HepG2 (cell line): ENCODE measurements around the gene MRPL58. TPM values are rescaled to one million over a fixed set of nuclear protein-coding genes. Genes with fewer than 3 reads are reported as not detected.

ENCODE experiments used
- ATAC-seq: fragments of 200-7000 bp; cut with Tn5 transposase; 3 replicates; pipeline ENCODE4 v1.9.1; 2020; ENCODE audit warnings: mild to moderate bottlenecking, moderate library complexity
- BruUV-seq: library from RNA; stranded (reverse); fragments of 400-500 nt; replicated peaks from 2 replicates; lab custom pipeline; 2021; lab: Mats Ljungman, UMichigan
- CTCF ChIA-PET: fragments of 300-600 bp; formaldehyde crosslinking; extraction: SDS; loops from one replicate; lab custom pipeline; 2021; ENCODE audit warnings: low total read pairs, inconsistent platforms, low intra/inter-chr PET ratio; lab: Yijun Ruan, JAX
- POLR2A ChIA-PET: fragments of 350-600 bp; sonication (Branson Sonifier 250); formaldehyde crosslinking; loops from one replicate; lab custom pipeline; 2020; ENCODE audit warnings: antibody characterized with exemption, inconsistent platforms; lab: Yijun Ruan, JAX
- DNase-seq: peaks from one replicate; pipeline ENCODE4 v3.0.0-alpha.2; 2015; ENCODE audit warnings: low spot score
- FAIRE-seq: peaks from 3 replicates; lab custom pipeline; 2011; peaks lifted over from hg19 to GRCh38; lab: Jason Lieb, UNC
- H2AFZ ChIP-seq: one replicate; pipeline ENCODE4 v1.6.1; 2011; ENCODE audit warnings: low read length, inconsistent platforms
- H3K27ac ChIP-seq: fragments of 300-600 bp; 3 replicates; pipeline ENCODE4 v1.8.0; 2011; ENCODE audit warnings: mixed run types, mild to moderate bottlenecking, mixed read lengths, low read length, inconsistent platforms; ENCODE audit not compliant: insufficient read depth; ENCODE audit errors: extremely low read length
- H3K27me3 ChIP-seq, 2 experiments: fragments of 200-600 bp in 1 of 2; 2 replicates in 1 of 2; 3 replicates in 1 of 2; pipeline versions ENCODE4 v1.6.0 to v1.8.0; 2011; ENCODE audit warnings: low read length in 2 of 2, mild to moderate bottlenecking in 2 of 2, moderate library complexity in 2 of 2, inconsistent platforms in 1 of 2; ENCODE audit not compliant: insufficient read depth in 2 of 2, control insufficient read depth in 1 of 2
- H3K36me3 ChIP-seq, 2 experiments: fragments of 200-600 bp in 1 of 2; replicated peaks in 1 of 2; 2 replicates in 1 of 2; 3 replicates in 1 of 2; pipeline versions ENCODE4 v1.5.1 to v1.8.0; 2011; ENCODE audit warnings: low read length in 2 of 2, inconsistent platforms in 1 of 2; ENCODE audit not compliant: insufficient read depth in 2 of 2, control insufficient read depth in 1 of 2
- H3K4me1 ChIP-seq: 2 replicates; pipeline ENCODE4 v1.5.1; 2012; ENCODE audit warnings: low read length, inconsistent platforms; ENCODE audit not compliant: insufficient read depth
- H3K4me2 ChIP-seq: 2 replicates; pipeline ENCODE4 v1.6.0; 2011; ENCODE audit warnings: low read depth, low read length, inconsistent platforms
- H3K4me3 ChIP-seq, 3 experiments: fragments of 200-600 bp in 1 of 3; sonication (generic), shearing (Covaris generic) in 1 of 3; replicated peaks in 1 of 3; 2 replicates each; pipeline ENCODE4 v1.5.1; 2011 to 2016; ENCODE audit warnings: low read length in 3 of 3, inconsistent platforms in 2 of 3, low read depth in 2 of 3, mild to moderate bottlenecking in 2 of 3, control low read depth in 1 of 3, mixed read lengths in 1 of 3; ENCODE audit not compliant: insufficient read depth in 1 of 3
- H3K79me2 ChIP-seq: one replicate; pipeline ENCODE4 v1.6.1; 2011; ENCODE audit warnings: low read length, inconsistent platforms; ENCODE audit not compliant: insufficient read depth
- H3K9ac ChIP-seq: 2 replicates; pipeline ENCODE4 v1.6.0; 2011; ENCODE audit warnings: mild to moderate bottlenecking, low read depth, low read length, inconsistent platforms; ENCODE audit not compliant: insufficient read depth
- H3K9me3 ChIP-seq: 2 replicates; pipeline ENCODE4 v1.5.1; 2012; ENCODE audit warnings: mild to moderate bottlenecking, low read length
- H4K20me1 ChIP-seq: 2 replicates; pipeline ENCODE4 v1.6.0; 2011; ENCODE audit warnings: inconsistent platforms, mild to moderate bottlenecking, low read length, moderate library complexity; ENCODE audit not compliant: insufficient read depth
- ARID4A ChIP-seq: sonication (generic); formaldehyde crosslinking; IDR thresholded peaks from 2 replicates; pipeline ENCODE4 v1.5.0; 2020; ENCODE audit warnings: mild to moderate bottlenecking, missing genetic modification reagents, borderline replicate concordance
- ATF5 ChIP-seq: sonication (generic); formaldehyde crosslinking; IDR thresholded peaks from 2 replicates; pipeline ENCODE4 v1.4.0; 2020; ENCODE audit warnings: mild to moderate bottlenecking, low read depth, missing genetic modification reagents
- FOSL2 ChIP-seq: sonication (generic); formaldehyde crosslinking; IDR thresholded peaks from 2 replicates; pipeline ENCODE4 v1.4.0; 2020; ENCODE audit warnings: missing genetic modification reagents
- NFRKB ChIP-seq: fragments of 450-650 bp; IDR thresholded peaks from 2 replicates; pipeline ENCODE4 v1.6.1; 2017
- TP53 ChIP-seq: sonication (generic); formaldehyde crosslinking; conservative IDR thresholded peaks from 2 replicates; pipeline ENCODE4 v1.4.0; 2020; ENCODE audit warnings: missing genetic modification reagents
- ZNF280B ChIP-seq: sonication (generic); formaldehyde crosslinking; IDR thresholded peaks from 2 replicates; pipeline ENCODE4 v1.5.0; 2020; ENCODE audit warnings: missing genetic modification reagents, mild to moderate bottlenecking, borderline replicate concordance
- WGBS: methylation state at CpG from one replicate; pipeline ENCODE4 v1.1.6; 2017; ENCODE audit warnings: low lambda C conversion rate; 5-methylcytosine and 5-hydroxymethylcytosine counted together
- in situ Hi-C: cut with HindIII; loops from 2 replicates; pipeline ENCODE4 v1.10.0; 2017; ENCODE audit warnings: low pct_unique_long_range_greater_than_20kb; ENCODE audit not compliant: extremely low pct_ligation_motif_present
- intact Hi-C: fragments of 100-400 bp; cut with micrococcal nuclease; formaldehyde crosslinking; loops from one replicate; pipeline ENCODE4 v1.10.0; 2022; ENCODE audit not compliant: unreplicated experiment
- polyA plus RNA-seq, 8 experiments: library from polyadenylated mRNA; depleted of rRNA in 3 of 8; stranded (reverse) in 7 of 8; unstranded in 1 of 8; fragments of >200 nt; fragmentation: Illumina TruSeq in 4 of 8; extraction: Trizol in 4 of 8; gene quantifications; 2 replicates each; pipeline versions ENCODE4 v1.2.1 to v1.2.3, GENCODE V29; 2011 to 2016; ENCODE audit warnings: low read depth in 4 of 8, missing spikeins in 1 of 8, mixed read lengths in 1 of 8; ENCODE audit not compliant: insufficient read depth in 1 of 8
- total RNA-seq, 5 experiments: library from RNA; depleted of rRNA; stranded (reverse); fragments of >200 nt; fragmentation: Illumina TruSeq; extraction: Trizol; gene quantifications; 2 replicates each; pipeline ENCODE4 v1.2.3, GENCODE V29; 2016; ENCODE audit warnings: low read depth in 1 of 5

MRPL58 gene
- total and polyA plus RNA-seq, 2 of the 13 experiments (the other 11 are each of a cell fraction or from before 2014, with no cell fraction given): 44.9 to 68.9 TPM

- TF ChIP-seq ATF5: no peak
Observed at GRCh38 chr17:74964988-74965622, 47.4 kb upstream of the MRPL58 start (continued).

GRCh38 chr17:74968361-74968780 is 44.1 kb upstream of the MRPL58 start:
- H3K4me2 ChIP-seq: no peak overlapping the region
- H2AFZ ChIP-seq: no peak overlapping the region
- ChIA-PET CTCF (interaction anchor here (1.6 kb wide), 1 partner anchor 10 kb away, joined by 3 read pairs; no protein-coding TSS in a partner anchor), POLR2A (no interaction called here)
- H3K36me3 ChIP-seq: no peaks in the 10 kb centered on the region
- no peak overlapping the region for H3K9ac ChIP-seq
- FAIRE-seq: no peak
- no peaks in the 10 kb centered on the region for H4K20me1 ChIP-seq
- BruUV-seq: no TSS peak
- TF ChIP-seq ZNF280B (CRISPR knock-in tag) (0 out of 2 replicates have a peak, but pooled peaks have one; percentile 42), ARID4A (CRISPR knock-in tag) (no peak), NFRKB (no peak), TP53 (no peak), FOSL2 (no peak)
- no peaks in the 10 kb centered on the region for H3K9me3 ChIP-seq
- DNase-seq: no peak
- in situ Hi-C loops: loop anchor here (10.0 kb wide), 1 partner anchor 446 kb away; no protein-coding TSS in a partner anchor
- no peak overlapping the region for H3K4me3 ChIP-seq
- ATAC-seq: no peak
- peaks cover 37% of the 10 kb centered on the region for H3K4me1 ChIP-seq
- 37% methylated on average over 4 of the region's 5 CpGs for WGBS
- intact Hi-C loops: no loop called here
- no peak overlapping the region for H3K27ac ChIP-seq
- peaks cover 3 to 27% of the 10 kb centered on the region in 2 experiments; a peak in 4 of 5 replicates for H3K27me3 ChIP-seq
- no peaks in the 10 kb centered on the region for H3K79me2 ChIP-seq
